ENCODE measurements around the gene GAGE13.
"Not testable (repeated sequence)": the region's sequence is repeated elsewhere in the genome, so short reads cannot be mapped to it uniquely, and the experiment has no call there.

GAGE13 gene

DNA sequence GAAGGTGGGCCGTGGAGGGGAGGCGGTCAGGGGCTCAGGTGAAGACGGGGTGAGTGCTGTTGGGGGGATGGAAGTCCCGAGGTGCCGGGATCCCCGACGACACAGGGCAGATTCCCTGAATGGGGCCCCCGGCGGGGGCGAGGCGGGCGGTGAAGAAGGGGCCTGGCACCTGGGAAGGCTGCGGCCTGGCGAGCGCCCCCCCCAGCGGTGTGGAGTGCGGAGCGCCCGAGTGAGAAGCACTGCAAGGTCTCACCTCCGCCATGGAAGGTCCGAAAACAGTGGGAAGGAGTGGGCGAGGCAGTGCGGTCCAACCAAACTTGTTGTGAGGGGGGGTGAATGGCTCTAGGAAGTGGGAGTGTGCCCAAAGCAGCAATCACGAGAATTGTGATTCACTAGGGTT, 10.1 kb downstream of the GAGE13 start:
- not testable (repeated sequence) for DNase-seq

DNA sequence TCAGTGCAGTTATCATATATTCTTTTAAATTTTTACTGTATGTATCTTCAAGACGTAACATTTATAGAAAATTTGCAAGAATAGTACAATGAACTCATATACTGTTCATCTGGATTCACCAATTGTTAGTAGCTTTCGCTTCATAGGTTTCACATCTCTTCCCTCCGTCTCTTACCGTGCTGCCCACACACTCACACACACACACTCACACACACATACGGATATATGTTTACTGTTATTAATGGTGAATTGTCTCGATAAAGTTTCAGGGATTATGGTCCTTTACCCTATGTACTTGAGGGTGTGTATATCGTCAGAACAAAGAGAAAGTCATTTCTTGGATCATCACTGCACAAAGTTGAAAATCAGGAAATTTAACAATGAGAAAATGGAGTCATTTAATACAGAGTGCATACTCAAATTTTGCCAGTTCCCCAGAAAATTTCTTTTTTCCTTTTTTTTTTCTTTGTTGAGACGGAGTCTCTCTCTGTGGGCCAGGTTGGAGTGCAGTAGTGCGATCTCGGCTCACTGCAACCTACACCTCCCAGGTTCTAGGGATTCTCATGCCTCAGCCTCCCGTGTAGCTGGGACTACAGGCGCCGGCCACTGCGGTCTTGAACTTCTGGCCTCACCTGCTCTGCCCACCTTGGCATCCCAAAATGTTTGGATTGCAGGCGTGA, 13.3 kb downstream of the GAGE13 start:
- not testable (repeated sequence) for DNase-seq

DNA sequence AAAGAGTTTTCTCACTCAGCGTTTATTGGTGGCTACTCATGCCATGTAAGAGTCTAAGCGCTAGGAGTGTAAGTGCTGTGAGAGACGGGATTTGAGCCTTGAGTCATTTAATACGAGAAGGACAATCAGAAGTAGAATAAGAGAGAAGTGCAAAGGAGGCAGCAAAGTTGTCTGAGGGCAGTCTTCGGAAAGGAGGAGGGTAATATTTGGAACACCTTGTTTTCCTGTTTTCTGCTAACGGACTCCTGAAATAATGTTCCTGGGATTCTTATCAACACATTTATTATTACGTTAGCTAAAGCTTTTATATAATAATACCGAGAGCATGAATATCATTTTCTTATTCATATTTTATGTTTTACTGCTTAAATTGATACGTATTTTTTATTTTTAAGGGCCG, 14.0 kb downstream of the GAGE13 start:
- not testable (repeated sequence) for DNase-seq

DNA sequence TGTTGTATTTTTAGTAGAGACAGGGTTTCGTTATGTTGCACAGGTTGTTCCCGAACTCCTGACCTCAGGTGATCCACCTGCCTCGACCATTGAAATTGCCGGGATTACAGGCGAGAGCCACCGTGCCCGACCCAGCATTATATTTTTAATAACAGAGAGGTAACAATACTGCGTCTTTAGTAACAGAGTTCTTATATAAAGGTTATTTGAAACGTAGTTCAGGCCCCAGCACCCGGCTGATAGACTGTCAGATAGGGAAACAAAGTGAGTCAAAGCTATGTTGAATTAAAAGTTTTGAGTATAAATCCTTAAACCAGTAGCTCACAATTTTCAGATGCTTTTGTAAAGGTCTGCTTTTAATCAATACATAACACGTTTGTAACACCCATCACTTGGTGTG, 14.8 kb downstream of the GAGE13 start:
- DNase-seq: not testable (repeated sequence)

Measured in stimulated activated CD4-positive, alpha-beta T cell treated with anti-CD3 and anti-CD28 coated beads, Interleukin-1b, Interleukin-23, amount 100 ng/mL, for 48 hours (primary cell).